HepG2 (cell line): ENCODE data around the gene SAMSN1.

ENCODE experiments used
- ARNT ChIP-seq: fragments of 450-650 bp; IDR thresholded peaks from 2 replicates; pipeline ENCODE4 v1.6.1; 2017
- CREM ChIP-seq, 2 experiments: sonication (generic) in 1 of 2; formaldehyde crosslinking in 1 of 2; IDR thresholded peaks; 2 replicates each; pipeline versions ENCODE4 v1.4.0 to v1.6.1; 2016 to 2020; ENCODE audit warnings: antibody characterized with exemption in 1 of 2, mild to moderate bottlenecking in 1 of 2, missing genetic modification reagents in 1 of 2
- MAFF ChIP-seq: IDR thresholded peaks from 2 replicates; pipeline ENCODE4 v1.6.1; 2011; ENCODE audit warnings: low read depth, low read length, improper control_type of control experiment
- SMARCE1 ChIP-seq: fragments of 450-650 bp; IDR thresholded peaks from 2 replicates; pipeline ENCODE4 v1.6.1; 2017; ENCODE audit warnings: borderline replicate concordance
- YY1 ChIP-seq: IDR thresholded peaks from 2 replicates; pipeline ENCODE4 v1.6.1; 2011; ENCODE audit warnings: low read length, low read depth, moderate library complexity, mild to moderate bottlenecking; ENCODE audit not compliant: insufficient read depth, insufficient replicate concordance
- ZFP1 ChIP-seq: IDR thresholded peaks from 2 replicates; pipeline ENCODE4 v1.6.1; 2016
- ZNF296 ChIP-seq: sonication (generic); formaldehyde crosslinking; conservative IDR thresholded peaks from 2 replicates; pipeline ENCODE4 v1.5.0; 2020; ENCODE audit warnings: mild to moderate bottlenecking, missing genetic modification reagents
- TF ChIP-seq, protein P1 (sequence below): sonication (generic); formaldehyde crosslinking; IDR thresholded peaks from 2 replicates; pipeline ENCODE4 v1.5.0; 2020; ENCODE audit warnings: mild to moderate bottlenecking, missing genetic modification reagents, moderate library complexity
- TF ChIP-seq, protein P2 (sequence below): sonication (generic); IDR thresholded peaks from 2 replicates; pipeline ENCODE4 v1.6.1; 2016; ENCODE audit warnings: low read depth, borderline replicate concordance

DNA sequence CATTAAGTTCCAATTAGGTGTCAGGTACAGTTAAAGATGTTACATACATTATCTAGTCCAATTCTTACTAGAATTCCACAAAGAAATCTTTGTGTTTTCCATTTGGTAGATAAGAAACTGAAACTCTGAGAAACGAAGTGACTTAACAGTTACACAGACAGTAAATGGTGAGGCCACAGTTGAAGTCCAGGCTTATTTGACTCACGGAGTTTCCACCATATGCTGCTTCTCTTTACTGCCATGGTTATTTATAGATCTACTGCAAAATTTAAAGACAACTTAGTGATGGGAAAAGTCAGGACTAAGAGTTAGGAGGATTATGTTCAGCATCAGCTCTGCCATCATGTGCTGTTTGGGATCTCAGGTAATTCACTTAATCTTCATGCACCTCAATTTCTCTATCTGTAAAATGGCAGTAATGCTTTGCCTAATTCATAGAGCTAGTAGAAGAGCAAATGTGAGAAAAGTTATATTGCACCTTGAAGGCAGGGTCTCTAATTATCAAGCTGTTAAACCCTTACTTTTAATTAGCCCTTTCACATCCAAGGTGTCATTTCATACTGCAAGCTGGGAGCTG, 26.2 kb upstream of the SAMSN1 start:
- TF ChIP-seq ZNF296 (no peak), ARNT (no peak), MAFF (no peak), CREM (IDR thresholded peaks at IDR 0.05) (no peak), CREM (CRISPR knock-in tag; IDR thresholded peaks at IDR 0.05) (no peak), SMARCE1 (no peak), ZFP1 (CRISPR knock-in tag) (no peak), YY1 (no peak)
- TF ChIP-seq, protein P1, sequence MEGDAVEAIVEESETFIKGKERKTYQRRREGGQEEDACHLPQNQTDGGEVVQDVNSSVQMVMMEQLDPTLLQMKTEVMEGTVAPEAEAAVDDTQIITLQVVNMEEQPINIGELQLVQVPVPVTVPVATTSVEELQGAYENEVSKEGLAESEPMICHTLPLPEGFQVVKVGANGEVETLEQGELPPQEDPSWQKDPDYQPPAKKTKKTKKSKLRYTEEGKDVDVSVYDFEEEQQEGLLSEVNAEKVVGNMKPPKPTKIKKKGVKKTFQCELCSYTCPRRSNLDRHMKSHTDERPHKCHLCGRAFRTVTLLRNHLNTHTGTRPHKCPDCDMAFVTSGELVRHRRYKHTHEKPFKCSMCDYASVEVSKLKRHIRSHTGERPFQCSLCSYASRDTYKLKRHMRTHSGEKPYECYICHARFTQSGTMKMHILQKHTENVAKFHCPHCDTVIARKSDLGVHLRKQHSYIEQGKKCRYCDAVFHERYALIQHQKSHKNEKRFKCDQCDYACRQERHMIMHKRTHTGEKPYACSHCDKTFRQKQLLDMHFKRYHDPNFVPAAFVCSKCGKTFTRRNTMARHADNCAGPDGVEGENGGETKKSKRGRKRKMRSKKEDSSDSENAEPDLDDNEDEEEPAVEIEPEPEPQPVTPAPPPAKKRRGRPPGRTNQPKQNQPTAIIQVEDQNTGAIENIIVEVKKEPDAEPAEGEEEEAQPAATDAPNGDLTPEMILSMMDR (CRISPR knock-in tag) = no peak
- TF ChIP-seq, protein P2, sequence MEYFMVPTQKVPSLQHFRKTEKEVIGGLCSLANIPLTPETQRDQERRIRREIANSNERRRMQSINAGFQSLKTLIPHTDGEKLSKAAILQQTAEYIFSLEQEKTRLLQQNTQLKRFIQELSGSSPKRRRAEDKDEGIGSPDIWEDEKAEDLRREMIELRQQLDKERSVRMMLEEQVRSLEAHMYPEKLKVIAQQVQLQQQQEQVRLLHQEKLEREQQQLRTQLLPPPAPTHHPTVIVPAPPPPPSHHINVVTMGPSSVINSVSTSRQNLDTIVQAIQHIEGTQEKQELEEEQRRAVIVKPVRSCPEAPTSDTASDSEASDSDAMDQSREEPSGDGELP = no peak
